Liver (tissue), 9 donors: ENCODE data around the gene LGR4. TPM values are rescaled to one million over a fixed set of nuclear protein-coding genes. Genes with fewer than 3 reads are reported as not detected.

Source experiments
- DNase-seq: peaks from one replicate; pipeline ENCODE4 v3.0.0-alpha.2; 2017; ENCODE audit warnings: low spot score
- H3K27ac ChIP-seq, 2 donors: one replicate each; pipeline ENCODE4 v1.7.0; 2013; ENCODE audit warnings: inconsistent platforms in 2 of 2, low read length in 2 of 2, control low read depth in 1 of 2, low read depth in 1 of 2, mild to moderate bottlenecking in 1 of 2
- H3K27me3 ChIP-seq, 4 donors: one replicate each; pipeline versions ENCODE4 v1.6.1 to v1.7.0; 2013; ENCODE audit warnings: low read length in 3 of 4, inconsistent platforms in 1 of 4, mild to moderate bottlenecking in 1 of 4, moderate library complexity in 1 of 4; ENCODE audit not compliant: control insufficient read depth in 4 of 4, insufficient read depth in 4 of 4
- H3K36me3 ChIP-seq, 4 donors: one replicate each; pipeline versions ENCODE4 v1.6.1 to v1.7.0; 2013; ENCODE audit warnings: low read length in 3 of 4, mild to moderate bottlenecking in 3 of 4, low read depth in 1 of 4, moderate library complexity in 1 of 4; ENCODE audit not compliant: control insufficient read depth in 4 of 4, insufficient read depth in 3 of 4
- H3K4me1 ChIP-seq, 4 donors: one replicate each; pipeline versions ENCODE4 v1.6.1 to v1.7.0; 2013; ENCODE audit warnings: low read length in 3 of 4, mild to moderate bottlenecking in 3 of 4, moderate library complexity in 1 of 4; ENCODE audit not compliant: control insufficient read depth in 4 of 4, insufficient read depth in 4 of 4
- H3K4me3 ChIP-seq, 3 donors: one replicate each; pipeline versions ENCODE4 v1.6.1 to v1.7.0; 2013; ENCODE audit warnings: low read length in 3 of 3, control low read depth in 1 of 3, low read depth in 1 of 3, mild to moderate bottlenecking in 1 of 3
- H3K9ac ChIP-seq, 2 donors: one replicate each; pipeline ENCODE4 v1.7.0; 2013; ENCODE audit warnings: low read length in 2 of 2, mild to moderate bottlenecking in 2 of 2, moderate library complexity in 2 of 2, control low read depth in 1 of 2, low read depth in 1 of 2
- H3K9me3 ChIP-seq, 4 donors: one replicate each; pipeline versions ENCODE4 v1.6.1 to v1.7.0; 2013; ENCODE audit warnings: low read length in 3 of 4; ENCODE audit not compliant: control insufficient read depth in 4 of 4
- CTCF ChIP-seq: fragments of 150-350 bp; IDR thresholded peaks from 2 replicates; pipeline ENCODE4 v1.5.1; 2017; ENCODE audit warnings: improper control_type of control experiment, low read depth, low read length; ENCODE audit not compliant: missing input control
- EGR1 ChIP-seq, 2 donors: IDR thresholded peaks; 2 replicates each; pipeline ENCODE4 v1.6.1; 2016 to 2018; ENCODE audit warnings: antibody characterized with exemption in 2 of 2, low read depth in 2 of 2
- FOXA1 ChIP-seq: IDR thresholded peaks from 2 replicates; pipeline ENCODE4 v1.6.1; 2016; ENCODE audit warnings: antibody characterized with exemption
- FOXA2 ChIP-seq: IDR thresholded peaks from 2 replicates; pipeline ENCODE4 v1.6.1; 2016; ENCODE audit warnings: antibody characterized with exemption
- GABPA ChIP-seq, 2 donors: IDR thresholded peaks in 1 of 2; conservative IDR thresholded peaks in 1 of 2; 2 replicates each; pipeline ENCODE4 v1.6.1; 2016; ENCODE audit warnings: antibody characterized with exemption in 2 of 2, mild to moderate bottlenecking in 1 of 2, moderate library complexity in 1 of 2
- HNF4A ChIP-seq, 2 donors: conservative IDR thresholded peaks; 2 replicates each; pipeline ENCODE4 v1.6.1; 2016; ENCODE audit warnings: antibody characterized with exemption in 2 of 2, mild to moderate bottlenecking in 2 of 2
- HNF4G ChIP-seq: IDR thresholded peaks from 2 replicates; pipeline ENCODE4 v1.6.1; 2016; ENCODE audit warnings: antibody characterized with exemption
- JUND ChIP-seq, 2 donors: IDR thresholded peaks; 2 replicates each; pipeline ENCODE4 v1.6.1; 2016; ENCODE audit warnings: antibody characterized with exemption in 2 of 2
- NR2F2 ChIP-seq: IDR thresholded peaks from 2 replicates; pipeline ENCODE4 v1.6.1; 2016; ENCODE audit warnings: antibody characterized with exemption
- RAD21 ChIP-seq, 2 donors: IDR thresholded peaks; 2 replicates each; pipeline ENCODE4 v1.6.1; 2016; ENCODE audit warnings: antibody characterized with exemption in 2 of 2, mild to moderate bottlenecking in 2 of 2
- SP1 ChIP-seq: IDR thresholded peaks from 2 replicates; pipeline ENCODE4 v1.6.1; 2018; ENCODE audit warnings: antibody characterized with exemption, mild to moderate bottlenecking
- TAF1 ChIP-seq: conservative IDR thresholded peaks from 2 replicates; pipeline ENCODE4 v1.6.1; 2016; ENCODE audit warnings: antibody characterized with exemption, mild to moderate bottlenecking
- WGBS: extraction: QIAGEN DNeasy Blood & Tissue Kit; methylation state at CpG from one replicate; pipeline ENCODE4 v1.1.7; 2013; 5-methylcytosine and 5-hydroxymethylcytosine counted together
- polyA plus RNA-seq, 2 donors: library from polyadenylated mRNA; stranded (reverse) in 1 of 2; unstranded in 1 of 2; fragments of 200-250 nt in 1 of 2; fragments of >200 nt in 1 of 2; fragmentation: Nextera tagmentation in 1 of 2; extraction: Ambion mirVana in 1 of 2; gene quantifications; one replicate each; pipeline versions ENCODE4 v1.2.1 to v1.2.3, GENCODE V29; 2013 to 2015
- total RNA-seq, 2 donors: library from RNA; depleted of rRNA; stranded (reverse); fragments of >200 nt; gene quantifications; one replicate each; pipeline ENCODE4 v1.2.3, GENCODE V29; 2014
- TF ChIP-seq, protein P1 (sequence below): IDR thresholded peaks from 2 replicates; pipeline ENCODE4 v1.6.1; 2016; ENCODE audit warnings: antibody characterized with exemption
- TF ChIP-seq, protein P2 (sequence below): IDR thresholded peaks from 2 replicates; pipeline ENCODE4 v1.6.1; 2016; ENCODE audit warnings: antibody characterized with exemption, mild to moderate bottlenecking
- TF ChIP-seq, protein P3 (sequence below): IDR thresholded peaks from 2 replicates; pipeline ENCODE4 v1.6.1; 2016; ENCODE audit warnings: antibody characterized with exemption
- TF ChIP-seq, protein P4 (sequence below): IDR thresholded peaks from 2 replicates; pipeline ENCODE4 v1.6.1; 2016; ENCODE audit warnings: antibody characterized with exemption
- donor health status: healthy.
- donor health status: healthy.
- donor health status: healthy.
- donor health status: healthy.
- donor health status: healthy.

Gene LGR4
- total and polyA plus RNA-seq, 4 donors, result 13.7 to 95.3 (median 42.5) TPM

- TF ChIP-seq FOXA2 (no peak), EGR1 (IDR thresholded peaks at IDR 0.05; ENCODE audit: low read depth in 2 of 2) (no peak), RAD21 (IDR thresholded peaks at IDR 0.05) (no peak), HNF4A (conservative IDR thresholded peaks at IDR 0.05) (no peak), NR2F2 (no peak), CTCF (no peak), JUND (IDR thresholded peaks at IDR 0.05) (no peak), TAF1 (no peak)
- TF ChIP-seq, protein P1, sequence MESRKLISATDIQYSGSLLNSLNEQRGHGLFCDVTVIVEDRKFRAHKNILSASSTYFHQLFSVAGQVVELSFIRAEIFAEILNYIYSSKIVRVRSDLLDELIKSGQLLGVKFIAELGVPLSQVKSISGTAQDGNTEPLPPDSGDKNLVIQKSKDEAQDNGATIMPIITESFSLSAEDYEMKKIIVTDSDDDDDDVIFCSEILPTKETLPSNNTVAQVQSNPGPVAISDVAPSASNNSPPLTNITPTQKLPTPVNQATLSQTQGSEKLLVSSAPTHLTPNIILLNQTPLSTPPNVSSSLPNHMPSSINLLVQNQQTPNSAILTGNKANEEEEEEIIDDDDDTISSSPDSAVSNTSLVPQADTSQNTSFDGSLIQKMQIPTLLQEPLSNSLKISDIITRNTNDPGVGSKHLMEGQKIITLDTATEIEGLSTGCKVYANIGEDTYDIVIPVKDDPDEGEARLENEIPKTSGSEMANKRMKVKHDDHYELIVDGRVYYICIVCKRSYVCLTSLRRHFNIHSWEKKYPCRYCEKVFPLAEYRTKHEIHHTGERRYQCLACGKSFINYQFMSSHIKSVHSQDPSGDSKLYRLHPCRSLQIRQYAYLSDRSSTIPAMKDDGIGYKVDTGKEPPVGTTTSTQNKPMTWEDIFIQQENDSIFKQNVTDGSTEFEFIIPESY, result no peak
- TF ChIP-seq, protein P2, sequence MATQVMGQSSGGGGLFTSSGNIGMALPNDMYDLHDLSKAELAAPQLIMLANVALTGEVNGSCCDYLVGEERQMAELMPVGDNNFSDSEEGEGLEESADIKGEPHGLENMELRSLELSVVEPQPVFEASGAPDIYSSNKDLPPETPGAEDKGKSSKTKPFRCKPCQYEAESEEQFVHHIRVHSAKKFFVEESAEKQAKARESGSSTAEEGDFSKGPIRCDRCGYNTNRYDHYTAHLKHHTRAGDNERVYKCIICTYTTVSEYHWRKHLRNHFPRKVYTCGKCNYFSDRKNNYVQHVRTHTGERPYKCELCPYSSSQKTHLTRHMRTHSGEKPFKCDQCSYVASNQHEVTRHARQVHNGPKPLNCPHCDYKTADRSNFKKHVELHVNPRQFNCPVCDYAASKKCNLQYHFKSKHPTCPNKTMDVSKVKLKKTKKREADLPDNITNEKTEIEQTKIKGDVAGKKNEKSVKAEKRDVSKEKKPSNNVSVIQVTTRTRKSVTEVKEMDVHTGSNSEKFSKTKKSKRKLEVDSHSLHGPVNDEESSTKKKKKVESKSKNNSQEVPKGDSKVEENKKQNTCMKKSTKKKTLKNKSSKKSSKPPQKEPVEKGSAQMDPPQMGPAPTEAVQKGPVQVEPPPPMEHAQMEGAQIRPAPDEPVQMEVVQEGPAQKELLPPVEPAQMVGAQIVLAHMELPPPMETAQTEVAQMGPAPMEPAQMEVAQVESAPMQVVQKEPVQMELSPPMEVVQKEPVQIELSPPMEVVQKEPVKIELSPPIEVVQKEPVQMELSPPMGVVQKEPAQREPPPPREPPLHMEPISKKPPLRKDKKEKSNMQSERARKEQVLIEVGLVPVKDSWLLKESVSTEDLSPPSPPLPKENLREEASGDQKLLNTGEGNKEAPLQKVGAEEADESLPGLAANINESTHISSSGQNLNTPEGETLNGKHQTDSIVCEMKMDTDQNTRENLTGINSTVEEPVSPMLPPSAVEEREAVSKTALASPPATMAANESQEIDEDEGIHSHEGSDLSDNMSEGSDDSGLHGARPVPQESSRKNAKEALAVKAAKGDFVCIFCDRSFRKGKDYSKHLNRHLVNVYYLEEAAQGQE, result no peak
- TF ChIP-seq, protein P3, sequence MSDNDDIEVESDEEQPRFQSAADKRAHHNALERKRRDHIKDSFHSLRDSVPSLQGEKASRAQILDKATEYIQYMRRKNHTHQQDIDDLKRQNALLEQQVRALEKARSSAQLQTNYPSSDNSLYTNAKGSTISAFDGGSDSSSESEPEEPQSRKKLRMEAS, result no peak
- Histone ChIP-seq H3K4me1 (peaks cover 0 to 3% (median 0%) of the 10 kb centered on the region in 4 donors), H3K36me3 (no peaks in the 10 kb centered on the region), H3K27ac (no peak overlapping the region), H3K4me3 (no peak overlapping the region), H3K9me3 (no peaks in the 10 kb centered on the region), H3K9ac (no peak overlapping the region), H3K27me3 (no peaks in the 10 kb centered on the region)
- WGBS, result 86% methylated on average over 5 of the region's 5 CpGs
- no peak for DNase-seq
These were observed 115.9 kb downstream of the LGR4 start for GRCh38 chr11:27356624-27357222.

GRCh38 chr11:27355575-27356104, 117.0 kb downstream of the LGR4 start:
- WGBS, result 79% methylated on average over 3 of the region's 3 CpGs
- Histone ChIP-seq H3K4me1 (peaks cover 0 to 3% (median 1%) of the 10 kb centered on the region in 4 donors), H3K27me3 (no peaks in the 10 kb centered on the region), H3K9ac (no peak overlapping the region), H3K4me3 (no peak overlapping the region), H3K27ac (no peak overlapping the region), H3K9me3 (no peaks in the 10 kb centered on the region), H3K36me3 (no peaks in the 10 kb centered on the region)
- TF ChIP-seq HNF4A (conservative IDR thresholded peaks at IDR 0.05) (no peak), SP1 (no peak), RAD21 (IDR thresholded peaks at IDR 0.05) (no peak), GABPA (IDR thresholded peaks at IDR 0.05 in 1 of 2, conservative IDR thresholded peaks at IDR 0.05 in 1 of 2) (no peak), FOXA1 (no peak), HNF4G (no peak), TAF1 (no peak), NR2F2 (no peak), JUND (IDR thresholded peaks at IDR 0.05) (no peak)
- TF ChIP-seq, protein P1, result no peak
- TF ChIP-seq, protein P3, result no peak
- TF ChIP-seq, protein P2, result no peak
- TF ChIP-seq, protein P4, sequence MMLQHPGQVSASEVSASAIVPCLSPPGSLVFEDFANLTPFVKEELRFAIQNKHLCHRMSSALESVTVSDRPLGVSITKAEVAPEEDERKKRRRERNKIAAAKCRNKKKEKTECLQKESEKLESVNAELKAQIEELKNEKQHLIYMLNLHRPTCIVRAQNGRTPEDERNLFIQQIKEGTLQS, result no peak
- no peak for DNase-seq
